ENCODE results near the gene MEF2C.
"Not testable (repeated sequence)": the region's sequence is repeated elsewhere in the genome, so short reads cannot be mapped to it uniquely, and the experiment has no call there.

The MEF2C gene

GRCh38 chr5:88873447-88873846, 9.5 kb downstream of the MEF2C start:
- Histone ChIP-seq H3K27ac (ENCODE audit: low read depth, low read length) (no peak overlapping the region), H3K4me3 (ENCODE audit: low read length) (no peak overlapping the region), H3K36me3 (ENCODE audit: control insufficient read depth, insufficient read depth, low read length) (no peaks in the 10 kb centered on the region), H3K27me3 (ENCODE audit: control insufficient read depth, insufficient read depth, low read length) (no peaks in the 10 kb centered on the region), H3K4me1 (ENCODE audit: control insufficient read depth, insufficient read depth, low read length) (peaks cover 10% of the 10 kb centered on the region), H3K9ac (ENCODE audit: low read length) (no peak overlapping the region)

- no peak overlapping the region for H3K4me3 ChIP-seq (ENCODE audit: low read length)
- H3K9ac ChIP-seq (ENCODE audit: low read length) = no peak overlapping the region
- no peaks in the 10 kb centered on the region for H3K36me3 ChIP-seq (ENCODE audit: control insufficient read depth, insufficient read depth, low read length)
- H3K27me3 ChIP-seq (ENCODE audit: control insufficient read depth, insufficient read depth, low read length) = no peaks in the 10 kb centered on the region
- peaks cover 10% of the 10 kb centered on the region for H3K4me1 ChIP-seq (ENCODE audit: control insufficient read depth, insufficient read depth, low read length)
- H3K27ac ChIP-seq (ENCODE audit: low read depth, low read length) = no peak overlapping the region
These were observed 10.0 kb downstream of the MEF2C start for GRCh38 chr5:88872971-88873370.

GRCh38 chr5:88870285-88870684, 12.7 kb downstream of the MEF2C start:
- Histone ChIP-seq H3K36me3 (ENCODE audit: control insufficient read depth, insufficient read depth, low read length) (no peaks in the 10 kb centered on the region), H3K27ac (ENCODE audit: low read depth, low read length) (no peak overlapping the region), H3K4me3 (ENCODE audit: low read length) (no peak overlapping the region), H3K4me1 (ENCODE audit: control insufficient read depth, insufficient read depth, low read length) (peaks cover under 1% of the 10 kb centered on the region), H3K9ac (ENCODE audit: low read length) (no peak overlapping the region), H3K27me3 (ENCODE audit: control insufficient read depth, insufficient read depth, low read length) (no peaks in the 10 kb centered on the region)

GRCh38 chr5:88868468-88869068, 14.4 kb downstream of the MEF2C start:
- Histone ChIP-seq H3K36me3 (ENCODE audit: control insufficient read depth, insufficient read depth, low read length) (no peaks in the 10 kb centered on the region), H3K27me3 (ENCODE audit: control insufficient read depth, insufficient read depth, low read length) (no peaks in the 10 kb centered on the region), H3K9ac (ENCODE audit: low read length) (no peak overlapping the region), H3K4me1 (ENCODE audit: control insufficient read depth, insufficient read depth, low read length) (no peaks in the 10 kb centered on the region), H3K27ac (ENCODE audit: low read depth, low read length) (no peak overlapping the region), H3K4me3 (ENCODE audit: low read length) (no peak overlapping the region)

GRCh38 chr5:88867638-88868037, 15.3 kb downstream of the MEF2C start:
- Histone ChIP-seq H3K27me3 (ENCODE audit: control insufficient read depth, insufficient read depth, low read length) (no peaks in the 10 kb centered on the region), H3K4me1 (ENCODE audit: control insufficient read depth, insufficient read depth, low read length) (no peaks in the 10 kb centered on the region), H3K4me3 (ENCODE audit: low read length) (no peak overlapping the region), H3K9ac (ENCODE audit: low read length) (no peak overlapping the region), H3K36me3 (ENCODE audit: control insufficient read depth, insufficient read depth, low read length) (no peaks in the 10 kb centered on the region), H3K27ac (ENCODE audit: low read depth, low read length) (no peak overlapping the region)

GRCh38 chr5:88863523-88863922, 19.5 kb downstream of the MEF2C start:
- no peak overlapping the region for H3K9ac ChIP-seq (ENCODE audit: low read length)
- no peaks in the 10 kb centered on the region for H3K27me3 ChIP-seq (ENCODE audit: control insufficient read depth, insufficient read depth, low read length)
- H3K27ac ChIP-seq (ENCODE audit: low read depth, low read length) = no peak overlapping the region
- H3K4me3 ChIP-seq (ENCODE audit: low read length) = no peak overlapping the region
- H3K36me3 ChIP-seq (ENCODE audit: control insufficient read depth, insufficient read depth, low read length) = no peaks in the 10 kb centered on the region
- no peaks in the 10 kb centered on the region for H3K4me1 ChIP-seq (ENCODE audit: control insufficient read depth, insufficient read depth, low read length)

- H3K27ac ChIP-seq (ENCODE audit: low read depth, low read length) = no peak overlapping the region
- no peaks in the 10 kb centered on the region for H3K4me1 ChIP-seq (ENCODE audit: control insufficient read depth, insufficient read depth, low read length)
- H3K27me3 ChIP-seq (ENCODE audit: control insufficient read depth, insufficient read depth, low read length) = no peaks in the 10 kb centered on the region
- no peaks in the 10 kb centered on the region for H3K36me3 ChIP-seq (ENCODE audit: control insufficient read depth, insufficient read depth, low read length)
- no peak overlapping the region for H3K4me3 ChIP-seq (ENCODE audit: low read length)
- no peak overlapping the region for H3K9ac ChIP-seq (ENCODE audit: low read length)
These were observed 20.3 kb downstream of the MEF2C start for GRCh38 chr5:88862547-88863175.

GRCh38 chr5:88861231-88861630, 21.8 kb downstream of the MEF2C start:
- Histone ChIP-seq H3K36me3 (ENCODE audit: control insufficient read depth, insufficient read depth, low read length) (no peaks in the 10 kb centered on the region), H3K27me3 (ENCODE audit: control insufficient read depth, insufficient read depth, low read length) (no peaks in the 10 kb centered on the region), H3K4me3 (ENCODE audit: low read length) (no peak overlapping the region), H3K27ac (ENCODE audit: low read depth, low read length) (no peak overlapping the region), H3K4me1 (ENCODE audit: control insufficient read depth, insufficient read depth, low read length) (no peaks in the 10 kb centered on the region), H3K9ac (ENCODE audit: low read length) (no peak overlapping the region)

GRCh38 chr5:88860501-88860900, 22.5 kb downstream of the MEF2C start:
- H3K4me1 ChIP-seq (ENCODE audit: control insufficient read depth, insufficient read depth, low read length) = no peaks in the 10 kb centered on the region
- H3K9ac ChIP-seq (ENCODE audit: low read length) = no peak overlapping the region
- no peak overlapping the region for H3K27ac ChIP-seq (ENCODE audit: low read depth, low read length)
- no peak overlapping the region for H3K4me3 ChIP-seq (ENCODE audit: low read length)
- no peaks in the 10 kb centered on the region for H3K36me3 ChIP-seq (ENCODE audit: control insufficient read depth, insufficient read depth, low read length)
- H3K27me3 ChIP-seq (ENCODE audit: control insufficient read depth, insufficient read depth, low read length) = no peaks in the 10 kb centered on the region

GRCh38 chr5:88858392-88858791, 24.6 kb downstream of the MEF2C start:
- Histone ChIP-seq H3K4me1 (ENCODE audit: control insufficient read depth, insufficient read depth, low read length) (no peaks in the 10 kb centered on the region), H3K36me3 (ENCODE audit: control insufficient read depth, insufficient read depth, low read length) (no peaks in the 10 kb centered on the region), H3K9ac (ENCODE audit: low read length) (no peak overlapping the region), H3K4me3 (ENCODE audit: low read length) (no peak overlapping the region), H3K27ac (ENCODE audit: low read depth, low read length) (no peak overlapping the region), H3K27me3 (ENCODE audit: control insufficient read depth, insufficient read depth, low read length) (no peaks in the 10 kb centered on the region)

GRCh38 chr5:88856381-88856780, 26.6 kb downstream of the MEF2C start:
- H3K4me1 ChIP-seq (ENCODE audit: control insufficient read depth, insufficient read depth, low read length); H3K4me3 ChIP-seq (ENCODE audit: low read length); H3K27ac ChIP-seq (ENCODE audit: low read depth, low read length); H3K9ac ChIP-seq (ENCODE audit: low read length); H3K27me3 ChIP-seq (ENCODE audit: control insufficient read depth, insufficient read depth, low read length); H3K36me3 ChIP-seq (ENCODE audit: control insufficient read depth, insufficient read depth, low read length): not testable (repeated sequence)

GRCh38 chr5:88854769-88855168, 28.2 kb downstream of the MEF2C start:
- no peak overlapping the region for H3K9ac ChIP-seq (ENCODE audit: low read length)
- no peaks in the 10 kb centered on the region for H3K27me3 ChIP-seq (ENCODE audit: control insufficient read depth, insufficient read depth, low read length)
- no peaks in the 10 kb centered on the region for H3K4me1 ChIP-seq (ENCODE audit: control insufficient read depth, insufficient read depth, low read length)
- H3K36me3 ChIP-seq (ENCODE audit: control insufficient read depth, insufficient read depth, low read length) = no peaks in the 10 kb centered on the region
- H3K4me3 ChIP-seq (ENCODE audit: low read length) = no peak overlapping the region
- H3K27ac ChIP-seq (ENCODE audit: low read depth, low read length) = no peak overlapping the region

GRCh38 chr5:88847420-88847819, 35.6 kb downstream of the MEF2C start:
- peaks cover 2% of the 10 kb centered on the region for H3K36me3 ChIP-seq (ENCODE audit: control insufficient read depth, insufficient read depth, low read length)
- no peaks in the 10 kb centered on the region for H3K27me3 ChIP-seq (ENCODE audit: control insufficient read depth, insufficient read depth, low read length)
- H3K4me1 ChIP-seq (ENCODE audit: control insufficient read depth, insufficient read depth, low read length) = no peaks in the 10 kb centered on the region
- H3K9ac ChIP-seq (ENCODE audit: low read length) = no peak overlapping the region
- H3K27ac ChIP-seq (ENCODE audit: low read depth, low read length) = no peak overlapping the region
- no peak overlapping the region for H3K4me3 ChIP-seq (ENCODE audit: low read length)

Data from rectal smooth muscle tissue (tissue), 1 donor.